GM21360 (cell line): ENCODE measurements around the gene LHFPL2.
A peak's percentile ranks its signal among the peaks of the same experiment; 100 is the strongest.

ENCODE experiments used
- ATAC-seq: cut with Tn5 transposase; IDR thresholded peaks from one replicate; pipeline ENCODE4 v1.9.1; 2021; ENCODE audit warnings: mild to moderate bottlenecking, moderate library complexity; ENCODE audit not compliant: unreplicated experiment

Gene LHFPL2

DNA sequence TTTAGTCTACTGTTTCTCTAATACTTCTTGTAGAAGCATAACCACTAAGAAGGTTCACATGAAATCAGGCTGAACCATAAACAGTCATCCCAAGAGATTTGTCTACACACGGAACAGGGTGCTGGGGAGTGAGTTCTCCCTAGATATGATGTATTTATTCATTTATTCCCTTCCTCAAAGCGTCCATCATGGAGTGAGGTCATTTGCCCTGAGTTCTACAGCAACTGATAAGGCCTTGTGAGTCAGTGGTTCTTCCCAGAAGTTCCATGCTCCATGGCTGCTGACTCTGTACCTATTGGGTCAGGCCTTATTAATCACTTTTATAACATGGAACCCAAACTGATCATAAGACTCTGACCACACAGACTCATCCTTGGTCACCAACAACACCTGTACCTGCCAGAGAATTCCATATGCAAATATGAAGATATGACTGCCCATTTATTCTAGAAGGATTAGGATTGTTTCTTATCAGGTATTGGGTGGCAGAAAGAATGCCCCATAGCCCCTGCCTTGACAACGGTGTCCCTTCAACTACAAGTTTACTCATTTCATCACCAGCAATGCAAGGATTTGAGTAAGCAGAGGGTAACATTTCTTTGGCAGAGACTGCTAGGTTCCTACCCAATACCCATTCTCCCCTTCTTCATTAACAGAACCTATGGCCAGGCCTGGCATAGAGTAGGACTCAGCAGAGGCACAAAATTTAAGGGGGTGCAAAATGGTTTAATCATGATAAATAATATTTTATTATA is 118.1 kb downstream of the LHFPL2 start:
- ATAC-seq: no peak

- ATAC-seq: no peak
Observed at GRCh38 chr5:78527925-78528324, 120.6 kb downstream of the LHFPL2 start.

DNA sequence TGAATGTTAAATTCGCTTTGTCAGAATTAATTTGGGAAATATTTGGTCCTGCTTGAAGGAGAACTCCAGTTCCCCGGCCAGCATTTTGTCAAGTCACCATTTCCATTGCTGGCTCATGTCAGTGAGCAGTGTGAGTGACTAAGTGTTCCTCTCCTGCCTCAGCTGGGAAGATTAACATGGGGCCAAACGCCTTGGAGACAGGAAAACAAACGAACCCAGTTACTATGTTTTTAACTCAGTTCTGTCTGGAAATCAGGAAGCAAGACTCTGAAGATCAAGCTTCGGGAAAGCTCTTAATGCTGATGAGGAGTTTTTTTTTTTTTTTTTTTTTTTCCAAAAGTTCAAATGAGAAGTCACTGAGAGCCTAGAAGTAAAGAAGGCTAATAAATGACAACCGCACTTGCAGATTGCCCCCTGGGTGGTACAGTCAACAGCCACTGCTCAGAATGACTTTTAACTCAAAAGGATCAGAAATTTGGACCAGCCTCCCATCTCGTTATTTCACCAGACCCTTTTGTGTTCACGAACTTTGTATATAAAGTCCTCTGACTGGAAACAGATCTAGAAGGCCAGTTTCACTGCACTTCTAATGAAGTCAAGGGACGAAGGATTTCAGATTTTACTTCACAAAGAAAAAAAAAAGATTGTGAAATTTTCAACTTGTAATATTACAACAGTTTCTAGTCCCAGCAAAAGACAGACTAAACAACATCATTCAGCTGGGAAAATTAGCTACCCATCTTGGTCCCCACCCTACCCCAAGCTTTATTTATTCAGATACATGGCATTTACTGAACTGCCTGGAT is 121.3 kb downstream of the LHFPL2 start:
- no peak for ATAC-seq

DNA sequence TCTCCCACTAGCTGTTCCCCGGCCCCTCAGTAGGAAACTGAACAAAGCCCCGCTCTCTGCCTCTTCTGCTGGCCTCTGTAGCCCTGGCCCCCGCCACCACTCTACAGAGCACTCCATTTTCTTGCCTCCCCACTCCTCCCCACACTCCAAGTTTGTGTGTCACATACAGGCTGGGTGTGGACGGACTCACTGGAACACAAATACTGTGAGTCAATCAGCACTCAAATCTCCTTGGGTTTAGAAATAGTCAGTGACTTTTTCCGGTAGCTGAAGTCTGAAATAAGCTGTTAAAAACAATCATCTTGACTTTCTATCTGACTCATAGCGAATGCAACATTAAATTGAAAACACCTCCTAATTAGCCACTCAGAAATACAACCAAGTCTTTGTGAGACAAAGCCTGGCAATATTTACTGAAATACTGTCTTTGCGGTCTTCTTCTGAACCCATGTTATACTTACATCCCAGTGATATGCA is 122.5 kb downstream of the LHFPL2 start:
- ATAC-seq: no peak

- no peak for ATAC-seq
Observed at GRCh38 chr5:78523314-78524193, 125.0 kb downstream of the LHFPL2 start.

DNA sequence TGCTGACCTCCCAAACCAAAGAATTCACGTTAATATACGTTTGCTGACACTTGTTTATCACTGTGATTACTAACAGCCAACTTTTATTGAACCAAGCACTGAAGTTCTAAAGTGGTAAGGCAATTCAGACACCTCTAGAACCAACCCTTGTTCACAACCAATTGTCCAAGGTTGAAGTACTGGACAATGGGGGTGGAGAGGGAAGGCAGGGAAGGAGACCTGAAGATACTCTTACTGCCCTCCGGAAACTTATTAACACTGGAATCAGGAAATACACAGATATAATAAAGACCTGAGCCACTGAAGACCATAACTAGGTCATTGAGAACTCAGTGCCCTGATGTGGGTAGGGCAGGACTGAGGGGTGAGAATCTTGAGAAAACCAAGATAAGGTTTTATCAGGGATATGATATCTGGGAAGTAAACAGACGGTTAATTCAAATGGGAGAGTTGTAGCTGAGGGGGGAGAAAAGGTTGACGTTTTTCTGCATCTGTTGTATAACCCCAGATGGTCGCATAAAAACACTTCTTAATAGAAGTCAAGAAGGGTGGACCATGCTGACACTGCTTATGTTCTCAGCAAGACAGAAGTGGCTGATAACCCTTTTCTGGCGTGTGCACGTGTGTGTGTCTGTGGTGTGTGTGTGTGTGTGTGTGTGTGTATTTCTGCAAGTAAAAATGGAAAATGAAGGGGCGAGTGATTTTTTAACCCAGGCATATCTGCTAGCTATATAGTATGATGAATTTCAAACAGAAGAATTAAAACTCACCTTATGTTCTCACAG is 125.9 kb downstream of the LHFPL2 start:
- no peak for ATAC-seq

DNA sequence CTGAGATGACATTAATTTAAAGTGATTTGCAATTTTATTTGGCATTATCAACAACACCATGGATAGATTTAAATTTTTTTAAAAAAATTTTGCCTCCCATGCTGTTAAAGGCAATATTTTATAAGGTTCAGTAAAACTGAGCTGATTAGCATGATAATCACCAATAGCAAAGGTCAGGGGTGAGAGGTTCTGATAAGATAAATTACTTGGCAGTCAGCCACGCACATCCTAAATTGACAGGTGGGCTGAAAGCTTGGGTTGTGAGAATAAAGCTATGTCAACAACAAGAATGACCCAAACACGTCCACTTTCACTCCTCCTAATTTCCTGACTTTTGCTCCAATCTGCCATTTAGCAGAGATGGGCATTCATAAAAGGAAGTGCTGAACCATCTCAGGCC is 127.1 kb downstream of the LHFPL2 start:
- no peak for ATAC-seq

DNA sequence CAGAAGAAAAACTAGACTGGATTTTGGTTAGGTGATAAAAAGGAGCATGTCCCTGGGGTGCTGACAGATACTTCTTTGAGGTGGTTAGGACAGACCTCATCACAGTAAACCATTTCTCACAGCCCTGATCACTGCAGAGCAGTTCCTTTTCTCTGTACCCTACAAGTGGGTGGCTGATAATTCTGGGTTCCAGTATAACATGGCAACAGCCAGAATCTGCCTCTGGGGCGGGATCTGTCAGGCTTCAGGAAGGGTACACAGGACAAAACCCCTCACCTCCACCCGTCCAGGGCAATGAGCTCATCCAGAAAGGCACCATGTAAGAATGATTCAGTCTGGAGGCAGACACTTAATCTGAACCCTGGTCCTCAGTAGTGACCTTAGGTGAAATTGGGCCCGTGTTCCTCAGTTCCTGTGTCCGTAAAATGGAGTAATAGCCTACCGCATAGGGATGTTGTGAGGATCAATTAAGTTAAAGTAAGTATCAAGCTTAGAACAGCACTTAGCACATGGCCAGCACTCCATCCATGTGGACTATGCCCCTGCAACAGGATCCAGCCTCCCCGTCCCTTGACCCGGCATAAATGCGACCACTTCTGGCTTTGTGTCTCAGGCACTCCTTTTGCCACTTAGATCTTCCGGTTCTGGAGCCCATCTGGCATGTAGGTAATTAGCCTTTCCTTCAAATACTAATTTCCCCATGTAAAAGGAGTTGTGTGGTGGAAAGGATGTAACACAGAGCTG is 129.2 kb downstream of the LHFPL2 start:
- ATAC-seq: no peak

DNA sequence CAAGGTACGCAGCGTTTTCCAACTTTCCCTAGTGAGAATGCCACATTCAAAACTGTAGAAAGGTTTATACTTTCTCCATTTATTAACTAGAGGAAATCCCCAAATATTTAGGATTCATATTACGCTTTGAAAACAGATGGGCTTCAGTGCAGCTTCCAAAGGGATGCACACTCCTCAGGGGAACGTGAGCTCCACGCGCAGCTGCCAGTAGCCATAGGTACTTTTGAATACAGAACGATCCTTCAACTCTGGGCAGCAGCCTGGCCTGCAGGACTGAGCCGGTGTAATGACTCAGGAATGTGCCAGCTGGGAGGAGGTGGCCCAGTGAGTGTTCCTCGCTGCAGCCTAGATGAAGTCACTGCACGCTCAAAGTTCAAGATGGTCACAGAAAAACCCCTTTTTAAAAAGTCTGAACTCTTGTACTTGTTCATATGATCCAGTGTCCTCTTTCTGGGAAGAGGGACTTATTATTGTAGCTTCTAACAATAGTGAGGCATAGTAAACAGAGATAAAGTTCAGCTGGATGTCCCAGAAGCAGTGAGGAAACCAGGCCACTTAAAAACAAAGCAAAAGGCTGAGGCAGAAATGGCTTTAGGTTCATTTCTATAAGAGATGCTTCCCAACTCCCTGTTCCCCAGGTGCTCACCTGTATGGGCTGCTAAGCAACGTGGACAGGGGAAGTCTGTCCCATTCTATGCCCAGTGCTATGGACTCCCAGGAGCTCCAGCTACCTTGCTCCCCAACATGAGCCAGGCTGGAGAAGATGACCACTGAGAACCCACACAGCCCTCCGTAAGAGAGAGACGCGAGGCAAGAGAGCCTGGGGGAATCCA is 130.0 kb downstream of the LHFPL2 start:
- no peak for ATAC-seq

DNA sequence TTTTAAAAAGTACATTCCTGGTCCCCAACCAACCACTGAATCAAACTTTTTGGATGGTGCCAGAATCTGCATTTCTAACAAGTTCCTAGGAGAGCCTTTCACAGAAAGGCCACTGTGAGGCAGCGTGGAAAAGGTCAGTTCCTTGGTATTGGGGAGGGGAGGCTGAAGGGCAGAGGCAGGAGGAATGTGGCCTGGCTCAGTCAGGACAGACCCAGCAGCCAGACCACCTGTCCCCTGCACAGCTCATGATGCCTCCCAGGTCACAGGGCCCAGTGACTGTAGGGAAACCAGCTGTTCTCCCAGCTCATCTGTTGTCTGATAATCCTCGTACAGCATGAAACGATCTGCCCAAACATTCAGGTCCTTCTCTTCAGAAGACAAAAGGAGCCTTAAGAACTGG is 132.9 kb downstream of the LHFPL2 start:
- ATAC-seq: no peak

GRCh38 chr5:78514427-78515330 is 133.9 kb downstream of the LHFPL2 start:
- ATAC-seq: no peak

GRCh38 chr5:78513441-78513840 is 135.1 kb downstream of the LHFPL2 start:
- ATAC-seq: no peak

DNA sequence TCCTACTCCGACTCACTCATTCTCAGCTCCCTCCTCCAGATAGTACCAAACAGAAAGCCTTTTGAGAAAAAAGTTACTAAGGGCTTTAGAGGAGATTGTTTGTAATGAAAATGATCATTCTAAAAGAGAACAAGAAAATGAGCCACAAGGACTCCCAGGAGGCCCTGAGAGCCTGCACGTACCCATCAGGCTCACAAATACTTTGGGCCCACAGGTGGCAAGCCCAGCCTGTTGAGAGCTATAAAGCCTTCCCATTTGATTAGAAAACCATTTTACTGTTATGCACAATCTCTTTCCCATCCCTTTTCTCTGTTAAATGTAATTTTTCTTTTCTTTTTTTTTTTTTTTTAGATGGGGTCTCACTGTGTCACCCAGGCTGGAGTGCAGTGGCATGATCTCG is 136.1 kb downstream of the LHFPL2 start:
- no peak for ATAC-seq

DNA sequence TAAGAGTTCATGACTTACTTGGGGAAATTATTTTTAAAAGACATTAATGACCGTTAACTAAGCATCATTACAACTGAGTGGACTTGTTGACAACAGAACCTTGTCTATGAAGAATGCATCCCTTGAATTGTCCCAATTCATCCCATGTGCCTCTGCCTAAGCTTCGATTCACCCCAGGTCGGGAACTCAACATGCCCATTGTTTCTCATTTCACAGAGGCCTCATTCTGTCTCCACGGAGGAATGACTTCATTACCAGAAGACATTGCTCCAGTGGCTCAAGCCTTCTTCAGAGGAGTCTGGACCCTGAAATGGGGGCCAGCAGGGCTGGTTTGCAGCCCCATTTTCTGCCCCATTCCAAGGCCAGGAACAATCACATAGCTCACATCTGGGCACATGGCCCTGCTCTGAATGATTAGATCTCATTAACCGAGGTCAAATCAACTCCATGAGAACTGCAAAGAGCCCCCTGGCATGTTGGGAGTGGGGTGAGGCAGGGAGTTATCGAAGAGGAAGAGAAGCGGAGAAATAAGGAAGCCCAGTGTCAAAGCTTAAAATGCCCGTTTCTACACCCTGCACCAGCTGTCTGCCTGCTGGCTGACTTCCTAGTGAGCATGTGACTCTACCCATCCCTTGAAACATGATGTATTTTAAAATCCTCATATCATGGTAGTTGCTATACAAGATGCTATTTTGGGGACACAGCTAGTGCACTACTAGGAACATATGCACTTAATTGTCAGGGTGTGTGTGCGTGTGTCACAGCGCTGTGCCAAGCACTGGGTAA is 137.3 kb downstream of the LHFPL2 start:
- no peak for ATAC-seq

DNA sequence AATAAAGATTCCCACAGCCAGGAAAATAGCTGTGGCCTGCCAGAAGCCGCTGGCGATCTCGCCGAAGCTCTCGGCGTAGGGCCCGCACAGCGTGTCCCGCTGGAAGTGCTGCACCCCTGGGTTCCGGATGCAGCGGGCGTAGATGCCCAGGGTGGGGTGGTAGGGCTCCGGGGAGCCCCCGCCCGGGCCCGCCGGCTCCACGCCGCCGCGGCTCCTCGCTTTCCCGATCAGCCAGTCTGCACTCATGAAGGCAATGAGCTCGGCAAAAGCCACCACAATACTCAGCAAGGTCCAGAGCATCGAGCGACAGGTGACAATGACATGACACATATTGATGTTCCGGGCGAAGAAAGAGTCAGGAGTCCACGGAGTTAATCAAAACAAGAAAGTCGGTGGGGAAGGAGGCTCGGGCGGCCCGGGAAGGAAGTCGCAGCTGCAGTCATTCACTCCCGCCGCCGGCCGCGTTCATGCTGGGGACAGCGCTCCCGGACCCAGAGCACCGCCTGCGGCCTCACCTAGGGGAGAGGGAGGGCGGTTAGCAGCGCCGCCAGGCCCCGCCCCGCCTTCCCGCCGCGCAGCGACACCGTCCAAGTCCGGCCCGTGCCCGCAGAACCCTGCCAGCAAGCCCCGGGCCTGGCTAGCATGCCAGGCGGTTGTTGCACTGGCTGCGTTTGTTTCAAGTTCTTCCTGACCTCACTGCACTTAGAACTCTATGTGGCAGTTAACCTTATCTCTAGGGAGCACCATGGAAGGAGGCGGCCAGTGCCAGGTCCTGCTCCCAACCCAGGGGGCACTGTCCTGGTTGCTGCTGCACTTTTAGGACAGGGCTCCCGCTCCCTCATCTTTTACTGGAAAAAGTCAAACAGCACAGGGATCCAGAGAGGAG is 138.4 kb downstream of the LHFPL2 start:
- ATAC-seq: peak; percentile 74
